Measurements from ENCODE around the gene RAB37. TPM values are rescaled to one million over a fixed set of nuclear protein-coding genes. Genes with fewer than 3 reads are reported as not detected.

Gene RAB37
- total and polyA plus RNA-seq, 2 of the 13 experiments (the other 11 are each of a cell fraction or from before 2014, with no cell fraction given) = 0.91 to 3.7 TPM

DNA sequence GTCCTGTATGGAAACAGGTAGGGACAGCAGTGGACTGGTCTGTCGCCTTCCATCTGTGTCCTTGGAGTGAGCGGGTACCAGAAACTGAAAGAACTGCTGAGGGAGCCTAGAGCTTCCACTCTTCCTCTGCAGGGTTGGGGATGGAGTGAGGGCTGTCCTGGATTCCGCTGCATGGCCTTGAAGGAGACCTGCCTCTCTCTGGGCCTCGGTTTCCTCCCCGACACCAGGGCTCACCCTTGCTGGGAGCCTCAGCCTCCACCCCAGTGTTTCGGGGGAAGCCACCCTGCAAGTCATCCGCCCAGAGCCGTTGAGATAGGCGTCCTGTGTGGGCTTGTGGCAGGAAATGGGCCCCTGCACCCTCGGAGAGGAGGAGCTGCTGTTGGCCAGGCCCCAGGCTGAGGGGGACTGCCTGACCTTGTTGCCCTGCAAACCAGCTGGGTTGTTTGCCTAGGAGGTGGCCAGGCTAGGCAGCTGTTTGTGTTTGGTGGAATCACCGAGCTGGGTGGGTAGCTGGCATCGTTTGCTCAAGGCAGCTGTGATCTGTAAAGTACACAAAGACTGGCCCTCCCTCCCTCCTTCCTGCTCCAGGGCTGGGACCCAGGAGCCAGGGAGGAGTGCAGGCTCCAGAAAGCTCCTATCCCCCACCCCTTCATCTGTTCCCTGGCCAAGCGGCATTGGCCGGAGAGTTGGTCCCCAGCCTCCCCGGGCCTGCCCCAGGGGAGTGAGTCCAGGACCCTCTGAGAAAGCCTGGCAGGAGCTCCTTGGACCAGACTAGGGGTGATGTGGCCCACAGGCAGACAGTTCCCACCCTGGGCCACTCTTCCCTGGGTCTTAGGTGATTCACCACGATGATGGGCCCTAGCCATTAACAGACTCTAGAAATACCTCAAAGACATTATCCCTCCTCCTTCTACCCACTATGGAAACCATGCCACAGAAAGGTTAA lies 1.3 kb downstream of the RAB37 start (continued):
- TF ChIP-seq, protein P1, sequence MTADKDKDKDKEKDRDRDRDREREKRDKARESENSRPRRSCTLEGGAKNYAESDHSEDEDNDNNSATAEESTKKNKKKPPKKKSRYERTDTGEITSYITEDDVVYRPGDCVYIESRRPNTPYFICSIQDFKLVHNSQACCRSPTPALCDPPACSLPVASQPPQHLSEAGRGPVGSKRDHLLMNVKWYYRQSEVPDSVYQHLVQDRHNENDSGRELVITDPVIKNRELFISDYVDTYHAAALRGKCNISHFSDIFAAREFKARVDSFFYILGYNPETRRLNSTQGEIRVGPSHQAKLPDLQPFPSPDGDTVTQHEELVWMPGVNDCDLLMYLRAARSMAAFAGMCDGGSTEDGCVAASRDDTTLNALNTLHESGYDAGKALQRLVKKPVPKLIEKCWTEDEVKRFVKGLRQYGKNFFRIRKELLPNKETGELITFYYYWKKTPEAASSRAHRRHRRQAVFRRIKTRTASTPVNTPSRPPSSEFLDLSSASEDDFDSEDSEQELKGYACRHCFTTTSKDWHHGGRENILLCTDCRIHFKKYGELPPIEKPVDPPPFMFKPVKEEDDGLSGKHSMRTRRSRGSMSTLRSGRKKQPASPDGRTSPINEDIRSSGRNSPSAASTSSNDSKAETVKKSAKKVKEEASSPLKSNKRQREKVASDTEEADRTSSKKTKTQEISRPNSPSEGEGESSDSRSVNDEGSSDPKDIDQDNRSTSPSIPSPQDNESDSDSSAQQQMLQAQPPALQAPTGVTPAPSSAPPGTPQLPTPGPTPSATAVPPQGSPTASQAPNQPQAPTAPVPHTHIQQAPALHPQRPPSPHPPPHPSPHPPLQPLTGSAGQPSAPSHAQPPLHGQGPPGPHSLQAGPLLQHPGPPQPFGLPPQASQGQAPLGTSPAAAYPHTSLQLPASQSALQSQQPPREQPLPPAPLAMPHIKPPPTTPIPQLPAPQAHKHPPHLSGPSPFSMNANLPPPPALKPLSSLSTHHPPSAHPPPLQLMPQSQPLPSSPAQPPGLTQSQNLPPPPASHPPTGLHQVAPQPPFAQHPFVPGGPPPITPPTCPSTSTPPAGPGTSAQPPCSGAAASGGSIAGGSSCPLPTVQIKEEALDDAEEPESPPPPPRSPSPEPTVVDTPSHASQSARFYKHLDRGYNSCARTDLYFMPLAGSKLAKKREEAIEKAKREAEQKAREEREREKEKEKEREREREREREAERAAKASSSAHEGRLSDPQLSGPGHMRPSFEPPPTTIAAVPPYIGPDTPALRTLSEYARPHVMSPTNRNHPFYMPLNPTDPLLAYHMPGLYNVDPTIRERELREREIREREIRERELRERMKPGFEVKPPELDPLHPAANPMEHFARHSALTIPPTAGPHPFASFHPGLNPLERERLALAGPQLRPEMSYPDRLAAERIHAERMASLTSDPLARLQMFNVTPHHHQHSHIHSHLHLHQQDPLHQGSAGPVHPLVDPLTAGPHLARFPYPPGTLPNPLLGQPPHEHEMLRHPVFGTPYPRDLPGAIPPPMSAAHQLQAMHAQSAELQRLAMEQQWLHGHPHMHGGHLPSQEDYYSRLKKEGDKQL (CRISPR knock-in tag; IDR thresholded peaks at IDR 0.05; ENCODE audit: low read depth) = peak; percentile 56; the same call in 1 of the 2 replicates
- TF ChIP-seq, protein P2, sequence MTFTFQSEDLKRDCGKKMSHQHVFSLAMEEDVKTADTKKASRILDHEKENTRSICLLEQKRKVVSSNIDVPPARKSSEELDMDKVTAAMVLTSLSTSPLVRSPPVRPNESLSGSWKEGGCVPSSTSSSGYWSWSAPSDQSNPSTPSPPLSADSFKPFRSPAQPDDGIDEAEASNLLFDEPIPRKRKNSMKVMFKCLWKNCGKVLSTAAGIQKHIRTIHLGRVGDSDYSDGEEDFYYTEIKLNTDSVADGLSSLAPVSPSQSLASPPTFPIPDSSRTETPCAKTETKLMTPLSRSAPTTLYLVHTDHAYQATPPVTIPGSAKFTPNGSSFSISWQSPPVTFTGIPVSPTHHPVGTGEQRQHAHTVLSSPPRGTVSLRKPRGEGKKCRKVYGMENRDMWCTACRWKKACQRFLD (CRISPR knock-in tag; IDR thresholded peaks at IDR 0.05; ENCODE audit: borderline replicate concordance) = no peak
- TF ChIP-seq, protein P3, sequence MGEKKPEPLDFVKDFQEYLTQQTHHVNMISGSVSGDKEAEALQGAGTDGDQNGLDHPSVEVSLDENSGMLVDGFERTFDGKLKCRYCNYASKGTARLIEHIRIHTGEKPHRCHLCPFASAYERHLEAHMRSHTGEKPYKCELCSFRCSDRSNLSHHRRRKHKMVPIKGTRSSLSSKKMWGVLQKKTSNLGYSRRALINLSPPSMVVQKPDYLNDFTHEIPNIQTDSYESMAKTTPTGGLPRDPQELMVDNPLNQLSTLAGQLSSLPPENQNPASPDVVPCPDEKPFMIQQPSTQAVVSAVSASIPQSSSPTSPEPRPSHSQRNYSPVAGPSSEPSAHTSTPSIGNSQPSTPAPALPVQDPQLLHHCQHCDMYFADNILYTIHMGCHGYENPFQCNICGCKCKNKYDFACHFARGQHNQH (CRISPR knock-in tag; IDR thresholded peaks at IDR 0.05) = peak; percentile 79; the same call in 1 of the 2 replicates
- TF ChIP-seq, protein P4, sequence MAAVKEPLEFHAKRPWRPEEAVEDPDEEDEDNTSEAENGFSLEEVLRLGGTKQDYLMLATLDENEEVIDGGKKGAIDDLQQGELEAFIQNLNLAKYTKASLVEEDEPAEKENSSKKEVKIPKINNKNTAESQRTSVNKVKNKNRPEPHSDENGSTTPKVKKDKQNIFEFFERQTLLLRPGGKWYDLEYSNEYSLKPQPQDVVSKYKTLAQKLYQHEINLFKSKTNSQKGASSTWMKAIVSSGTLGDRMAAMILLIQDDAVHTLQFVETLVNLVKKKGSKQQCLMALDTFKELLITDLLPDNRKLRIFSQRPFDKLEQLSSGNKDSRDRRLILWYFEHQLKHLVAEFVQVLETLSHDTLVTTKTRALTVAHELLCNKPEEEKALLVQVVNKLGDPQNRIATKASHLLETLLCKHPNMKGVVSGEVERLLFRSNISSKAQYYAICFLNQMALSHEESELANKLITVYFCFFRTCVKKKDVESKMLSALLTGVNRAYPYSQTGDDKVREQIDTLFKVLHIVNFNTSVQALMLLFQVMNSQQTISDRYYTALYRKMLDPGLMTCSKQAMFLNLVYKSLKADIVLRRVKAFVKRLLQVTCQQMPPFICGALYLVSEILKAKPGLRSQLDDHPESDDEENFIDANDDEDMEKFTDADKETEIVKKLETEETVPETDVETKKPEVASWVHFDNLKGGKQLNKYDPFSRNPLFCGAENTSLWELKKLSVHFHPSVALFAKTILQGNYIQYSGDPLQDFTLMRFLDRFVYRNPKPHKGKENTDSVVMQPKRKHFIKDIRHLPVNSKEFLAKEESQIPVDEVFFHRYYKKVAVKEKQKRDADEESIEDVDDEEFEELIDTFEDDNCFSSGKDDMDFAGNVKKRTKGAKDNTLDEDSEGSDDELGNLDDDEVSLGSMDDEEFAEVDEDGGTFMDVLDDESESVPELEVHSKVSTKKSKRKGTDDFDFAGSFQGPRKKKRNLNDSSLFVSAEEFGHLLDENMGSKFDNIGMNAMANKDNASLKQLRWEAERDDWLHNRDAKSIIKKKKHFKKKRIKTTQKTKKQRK (IDR thresholded peaks at IDR 0.05; ENCODE audit: low read length) = no peak
- TF ChIP-seq NR2F6 (IDR thresholded peaks at IDR 0.05) (peak; percentile 91), NR2F6 (CRISPR knock-in tag; IDR thresholded peaks at IDR 0.05) (peak; percentile 95), ZNF83 (CRISPR knock-in tag; IDR thresholded peaks at IDR 0.05; ENCODE audit: borderline replicate concordance) (no peak), ZC3H4 (CRISPR knock-in tag; IDR thresholded peaks at IDR 0.05; ENCODE audit: borderline replicate concordance) (no peak), ZNF205 (CRISPR knock-in tag; IDR thresholded peaks at IDR 0.05) (peak; percentile 85; the same call in 1 of the 2 replicates), KLF15 (CRISPR knock-in tag; IDR thresholded peaks at IDR 0.05; ENCODE audit: borderline replicate concordance) (no peak), RBM39 (IDR thresholded peaks at IDR 0.05; ENCODE audit: low read depth, low read length, poor library complexity, severe bottlenecking) (no peak), ZNF660 (CRISPR knock-in tag; IDR thresholded peaks at IDR 0.05; ENCODE audit: borderline replicate concordance, low read depth) (no peak)
- TF ChIP-seq, protein P5, sequence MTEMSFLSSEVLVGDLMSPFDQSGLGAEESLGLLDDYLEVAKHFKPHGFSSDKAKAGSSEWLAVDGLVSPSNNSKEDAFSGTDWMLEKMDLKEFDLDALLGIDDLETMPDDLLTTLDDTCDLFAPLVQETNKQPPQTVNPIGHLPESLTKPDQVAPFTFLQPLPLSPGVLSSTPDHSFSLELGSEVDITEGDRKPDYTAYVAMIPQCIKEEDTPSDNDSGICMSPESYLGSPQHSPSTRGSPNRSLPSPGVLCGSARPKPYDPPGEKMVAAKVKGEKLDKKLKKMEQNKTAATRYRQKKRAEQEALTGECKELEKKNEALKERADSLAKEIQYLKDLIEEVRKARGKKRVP (CRISPR knock-in tag; IDR thresholded peaks at IDR 0.05) = no peak

All from HepG2 (cell line).